ENCODE results near the gene ALDH3B2.
"Not testable (repeated sequence)": the region's sequence is repeated elsewhere in the genome, so short reads cannot be mapped to it uniquely, and the experiment has no call there.

ALDH3B2 gene

DNA sequence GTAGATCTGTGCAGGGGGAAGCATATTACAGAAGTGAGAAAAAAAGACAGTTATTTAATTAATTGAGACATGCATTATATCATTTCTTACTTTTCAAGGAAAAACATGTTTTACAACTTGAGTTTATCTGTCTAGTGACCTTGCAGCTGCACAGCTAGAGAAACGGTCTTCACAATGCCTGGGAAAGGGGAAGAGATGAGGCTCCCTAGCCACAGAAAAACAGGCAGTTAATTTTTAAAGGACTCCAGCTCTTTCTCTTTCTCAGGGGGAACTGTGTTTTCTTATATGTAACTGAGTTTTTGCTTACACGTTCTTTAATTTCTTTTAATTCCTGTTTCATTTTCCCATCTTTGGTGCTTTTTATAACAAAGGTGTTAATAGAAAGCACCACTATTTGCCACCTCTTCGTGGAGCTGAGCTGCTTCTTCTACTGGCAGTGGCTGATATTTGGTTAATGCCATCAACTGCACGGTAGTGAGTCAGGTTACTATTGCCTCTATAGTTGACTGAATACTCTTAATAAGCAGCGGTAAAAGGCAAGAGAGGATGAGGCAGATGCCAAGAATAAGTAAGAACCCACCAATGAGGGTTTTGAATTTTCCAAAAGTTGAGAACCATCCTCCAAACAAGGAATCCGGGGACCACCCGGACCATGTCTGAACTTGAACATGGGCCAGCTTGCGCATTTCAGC is 11.4 kb upstream of the ALDH3B2 start:
- not testable (repeated sequence) for H3K9me3 ChIP-seq (ENCODE audit: control insufficient read depth, low read length); H3K4me1 ChIP-seq (ENCODE audit: control insufficient read depth, insufficient read depth, low read length); H3K4me3 ChIP-seq (ENCODE audit: low read length); H3K36me3 ChIP-seq (ENCODE audit: control insufficient read depth, insufficient read depth, low read length, severe bottlenecking); H3K9ac ChIP-seq (ENCODE audit: low read length); DNase-seq (ENCODE audit: low read depth)
- peaks cover 23% of the 10 kb centered on the region for H3K27me3 ChIP-seq (replicated peaks; ENCODE audit: control insufficient read depth, insufficient read depth, low read length)

- peaks cover 14% of the 10 kb centered on the region for H3K27me3 ChIP-seq (replicated peaks; ENCODE audit: control insufficient read depth, insufficient read depth, low read length)
- H3K4me1 ChIP-seq (ENCODE audit: control insufficient read depth, insufficient read depth, low read length); H3K36me3 ChIP-seq (ENCODE audit: control insufficient read depth, insufficient read depth, low read length, severe bottlenecking); H3K4me3 ChIP-seq (ENCODE audit: low read length); H3K9me3 ChIP-seq (ENCODE audit: control insufficient read depth, low read length); DNase-seq (ENCODE audit: low read depth); H3K9ac ChIP-seq (ENCODE audit: low read length): not testable (repeated sequence)
Measured at GRCh38 chr11:67682126-67683034, 8.0 kb upstream of the ALDH3B2 start.

- Histone ChIP-seq H3K9me3 (ENCODE audit: control insufficient read depth, low read length) (peaks cover 12% of the 10 kb centered on the region), H3K9ac (ENCODE audit: low read length) (no peak overlapping the region), H3K27me3 (replicated peaks; ENCODE audit: control insufficient read depth, insufficient read depth, low read length) (peaks cover 6% of the 10 kb centered on the region), H3K4me3 (ENCODE audit: low read length) (no peak overlapping the region), H3K36me3 (ENCODE audit: control insufficient read depth, insufficient read depth, low read length, severe bottlenecking) (no peaks in the 10 kb centered on the region), H3K4me1 (ENCODE audit: control insufficient read depth, insufficient read depth, low read length) (peaks cover 4% of the 10 kb centered on the region)
- DNase-seq (ENCODE audit: low read depth), result no peak
Measured at GRCh38 chr11:67680696-67681470, 6.5 kb upstream of the ALDH3B2 start.

DNA sequence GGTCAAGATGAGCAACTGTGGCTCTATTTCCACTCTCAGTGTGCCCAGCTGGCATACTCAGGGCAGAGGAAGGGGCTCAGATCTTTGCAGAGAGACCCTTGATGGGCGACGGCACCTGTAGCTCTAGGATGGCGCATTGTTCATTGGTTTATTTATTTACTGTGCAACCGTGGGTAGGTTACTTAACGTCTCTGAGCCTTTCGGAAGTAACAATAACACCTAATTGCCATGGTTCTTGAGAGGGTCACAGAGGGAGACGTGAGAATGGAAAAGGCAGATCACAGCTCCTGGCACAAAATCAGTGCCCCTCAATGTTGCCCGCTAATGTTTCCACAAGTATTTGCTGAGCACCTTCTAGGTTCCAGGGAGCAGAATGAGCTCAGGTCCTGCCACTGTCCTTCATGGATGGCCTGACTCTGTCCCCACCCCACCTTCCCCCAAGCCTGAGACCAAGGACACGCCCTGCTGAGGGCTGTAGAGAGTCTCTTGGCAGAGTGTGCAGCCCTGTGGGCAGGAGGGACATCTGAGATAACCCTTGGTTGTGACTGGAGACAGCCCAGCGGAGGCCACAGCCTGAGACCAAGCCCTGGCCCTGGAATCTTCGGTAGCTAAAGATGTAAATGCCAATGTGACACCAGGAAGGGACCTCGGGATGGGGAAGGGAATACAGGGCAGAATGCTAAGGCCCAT is 780 bp upstream of the ALDH3B2 start:
- no peak overlapping the region for H3K9ac ChIP-seq (ENCODE audit: low read length)

DNA sequence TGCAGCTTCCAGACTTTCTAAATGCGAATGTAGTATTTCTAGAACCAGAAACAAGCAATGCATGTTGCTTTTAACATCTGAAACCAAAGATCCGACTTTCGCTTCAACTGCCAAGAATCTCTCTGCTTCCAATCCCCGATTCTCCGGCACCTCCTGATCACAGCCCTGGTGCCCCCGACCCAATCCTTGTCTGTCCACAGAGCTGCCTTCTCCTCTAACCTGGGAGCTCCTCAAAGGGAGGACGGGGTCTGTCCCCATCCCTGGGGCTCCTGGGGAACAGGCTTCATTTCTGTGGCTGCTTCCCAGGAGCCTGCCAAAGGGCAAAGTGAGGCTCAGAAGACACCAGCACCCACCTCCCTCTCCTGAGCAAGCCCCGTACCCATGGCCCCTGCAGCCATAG is 521 bp downstream of the ALDH3B2 start:
- Histone ChIP-seq H3K27me3 (replicated peaks; ENCODE audit: control insufficient read depth, insufficient read depth, low read length) (peaks cover 28% of the 10 kb centered on the region), H3K4me1 (ENCODE audit: control insufficient read depth, insufficient read depth, low read length) (no peaks in the 10 kb centered on the region), H3K36me3 (ENCODE audit: control insufficient read depth, insufficient read depth, low read length, severe bottlenecking) (no peaks in the 10 kb centered on the region), H3K9ac (ENCODE audit: low read length) (no peak overlapping the region), H3K4me3 (ENCODE audit: low read length) (no peak overlapping the region), H3K9me3 (ENCODE audit: control insufficient read depth, low read length) (peaks cover 17% of the 10 kb centered on the region)
- DNase-seq (ENCODE audit: low read depth), result no peak

More for the DNA sequence above, 780 bp upstream of the ALDH3B2 start:
- no peak for DNase-seq (ENCODE audit: low read depth)
- Histone ChIP-seq H3K9me3 (ENCODE audit: control insufficient read depth, low read length) (peaks cover 17% of the 10 kb centered on the region), H3K4me1 (ENCODE audit: control insufficient read depth, insufficient read depth, low read length) (no peaks in the 10 kb centered on the region), H3K36me3 (ENCODE audit: control insufficient read depth, insufficient read depth, low read length, severe bottlenecking) (no peaks in the 10 kb centered on the region), H3K4me3 (ENCODE audit: low read length) (no peak overlapping the region), H3K27me3 (replicated peaks; ENCODE audit: control insufficient read depth, insufficient read depth, low read length) (peaks cover 27% of the 10 kb centered on the region)

DNA sequence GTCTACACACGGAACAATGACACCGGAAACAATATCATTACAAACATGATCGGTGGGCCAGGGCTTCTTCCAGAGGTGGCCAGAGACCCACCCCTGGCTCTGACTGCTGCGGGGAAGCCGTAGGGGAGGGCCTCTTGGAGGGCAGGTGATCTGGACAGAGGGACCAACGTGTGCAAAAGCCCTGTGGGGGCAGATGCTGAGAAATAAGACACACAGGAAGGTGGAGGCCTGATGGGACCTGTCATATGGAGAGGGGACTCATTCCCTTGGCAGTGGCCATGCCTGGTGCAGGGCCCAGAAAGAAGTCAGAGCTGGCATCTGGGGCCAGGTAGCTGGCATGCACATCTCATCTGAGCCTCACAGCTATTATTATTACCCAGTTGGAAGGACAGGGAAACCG is 1.1 kb downstream of the ALDH3B2 start:
- Histone ChIP-seq H3K36me3 (ENCODE audit: control insufficient read depth, insufficient read depth, low read length, severe bottlenecking) (no peaks in the 10 kb centered on the region), H3K4me3 (ENCODE audit: low read length) (no peak overlapping the region), H3K9me3 (ENCODE audit: control insufficient read depth, low read length) (peaks cover 17% of the 10 kb centered on the region), H3K9ac (ENCODE audit: low read length) (no peak overlapping the region), H3K4me1 (ENCODE audit: control insufficient read depth, insufficient read depth, low read length) (no peaks in the 10 kb centered on the region), H3K27me3 (replicated peaks; ENCODE audit: control insufficient read depth, insufficient read depth, low read length) (peaks cover 32% of the 10 kb centered on the region)
- DNase-seq (ENCODE audit: low read depth), result no peak

- H3K9me3 ChIP-seq (ENCODE audit: control insufficient read depth, low read length), result peaks cover 6% of the 10 kb centered on the region
- no peak overlapping the region for H3K9ac ChIP-seq (ENCODE audit: low read length)
- H3K4me3 ChIP-seq (ENCODE audit: low read length), result no peak overlapping the region
- H3K27me3 ChIP-seq (replicated peaks; ENCODE audit: control insufficient read depth, insufficient read depth, low read length), result peaks cover 42% of the 10 kb centered on the region
- no peaks in the 10 kb centered on the region for H3K36me3 ChIP-seq (ENCODE audit: control insufficient read depth, insufficient read depth, low read length, severe bottlenecking)
- no peaks in the 10 kb centered on the region for H3K4me1 ChIP-seq (ENCODE audit: control insufficient read depth, insufficient read depth, low read length)
- no peak for DNase-seq (ENCODE audit: low read depth)
Measured at GRCh38 chr11:67671211-67671520, 3.3 kb downstream of the ALDH3B2 start.

GRCh38 chr11:67670316-67671210 is 3.9 kb downstream of the ALDH3B2 start:
- no peak overlapping the region for H3K9ac ChIP-seq (ENCODE audit: low read length)
- peaks cover 1% of the 10 kb centered on the region for H3K9me3 ChIP-seq (ENCODE audit: control insufficient read depth, low read length)
- no peaks in the 10 kb centered on the region for H3K4me1 ChIP-seq (ENCODE audit: control insufficient read depth, insufficient read depth, low read length)
- H3K4me3 ChIP-seq (ENCODE audit: low read length), result no peak overlapping the region
- no peak for DNase-seq (ENCODE audit: low read depth)
- no peaks in the 10 kb centered on the region for H3K36me3 ChIP-seq (ENCODE audit: control insufficient read depth, insufficient read depth, low read length, severe bottlenecking)
- peaks cover 42% of the 10 kb centered on the region for H3K27me3 ChIP-seq (replicated peaks; ENCODE audit: control insufficient read depth, insufficient read depth, low read length)

- Histone ChIP-seq H3K4me1 (ENCODE audit: control insufficient read depth, insufficient read depth, low read length) (no peaks in the 10 kb centered on the region), H3K36me3 (ENCODE audit: control insufficient read depth, insufficient read depth, low read length, severe bottlenecking) (no peaks in the 10 kb centered on the region), H3K9ac (ENCODE audit: low read length) (no peak overlapping the region), H3K4me3 (ENCODE audit: low read length) (no peak overlapping the region), H3K9me3 (ENCODE audit: control insufficient read depth, low read length) (no peaks in the 10 kb centered on the region), H3K27me3 (replicated peaks; ENCODE audit: control insufficient read depth, insufficient read depth, low read length) (peaks cover 41% of the 10 kb centered on the region)
- DNase-seq (ENCODE audit: low read depth), result no peak
Measured at GRCh38 chr11:67668192-67668551, 6.3 kb downstream of the ALDH3B2 start.

- no peak for DNase-seq (ENCODE audit: low read depth)
Measured at GRCh38 chr11:67667490-67668191, 6.8 kb downstream of the ALDH3B2 start.

More at GRCh38 chr11:67667490-67668191, 6.8 kb downstream of the ALDH3B2 start:
- no peaks in the 10 kb centered on the region for H3K36me3 ChIP-seq (ENCODE audit: control insufficient read depth, insufficient read depth, low read length, severe bottlenecking)
- peaks cover 44% of the 10 kb centered on the region for H3K27me3 ChIP-seq (replicated peaks; ENCODE audit: control insufficient read depth, insufficient read depth, low read length)
- H3K4me1 ChIP-seq (ENCODE audit: control insufficient read depth, insufficient read depth, low read length), result no peaks in the 10 kb centered on the region
- H3K9ac ChIP-seq (ENCODE audit: low read length), result no peak overlapping the region
- H3K9me3 ChIP-seq (ENCODE audit: control insufficient read depth, low read length), result no peaks in the 10 kb centered on the region
- no peak overlapping the region for H3K4me3 ChIP-seq (ENCODE audit: low read length)

All from adipocyte (in vitro differentiated cells).